MV-4-11 (cell line): ENCODE measurements around the gene SNX1.

Experiments
- DNase-seq: peaks from one replicate; lab custom pipeline; 2025; lab: John Stamatoyannopoulos, UW

SNX1 gene

DNA sequence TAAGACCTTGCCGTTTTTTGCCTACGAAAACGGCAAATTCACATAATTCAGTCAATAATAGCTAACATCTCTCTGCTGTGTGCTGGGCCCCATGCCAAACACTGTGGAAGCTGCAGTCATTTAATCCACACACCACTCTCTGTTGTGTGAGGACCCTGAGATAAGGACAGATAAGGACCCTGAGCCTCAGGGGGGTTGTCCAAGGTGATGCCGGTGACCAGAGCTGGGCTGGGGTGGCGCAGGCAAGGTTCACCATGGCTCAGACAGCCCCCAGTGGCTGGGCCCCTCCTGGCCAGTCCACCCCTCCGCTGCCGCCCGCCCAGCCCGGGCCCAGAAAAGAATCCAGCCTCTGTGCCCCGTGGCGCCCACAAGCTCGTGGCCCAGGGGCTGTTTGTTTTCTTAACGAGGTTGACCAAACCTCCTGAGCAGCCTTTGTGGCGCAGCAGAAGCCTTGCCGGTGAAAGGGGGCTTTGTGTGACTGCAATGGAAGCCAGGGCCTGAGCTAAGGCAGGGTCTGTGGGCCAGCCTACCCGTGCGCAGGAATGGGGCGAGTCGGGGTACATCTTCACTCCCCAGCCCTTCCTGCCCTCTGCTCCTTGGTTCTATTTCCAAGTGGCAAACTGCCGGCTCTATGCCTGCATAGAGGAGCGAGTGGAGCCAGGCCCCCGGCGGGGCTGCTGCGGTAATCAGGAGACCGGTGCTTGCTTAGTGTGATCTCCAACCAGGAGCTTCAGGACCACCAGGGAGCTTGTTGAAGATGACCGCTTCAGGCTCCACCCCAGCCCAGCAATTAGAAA lies 51.3 kb downstream of the SNX1 start:
- DNase-seq: no peak

DNA sequence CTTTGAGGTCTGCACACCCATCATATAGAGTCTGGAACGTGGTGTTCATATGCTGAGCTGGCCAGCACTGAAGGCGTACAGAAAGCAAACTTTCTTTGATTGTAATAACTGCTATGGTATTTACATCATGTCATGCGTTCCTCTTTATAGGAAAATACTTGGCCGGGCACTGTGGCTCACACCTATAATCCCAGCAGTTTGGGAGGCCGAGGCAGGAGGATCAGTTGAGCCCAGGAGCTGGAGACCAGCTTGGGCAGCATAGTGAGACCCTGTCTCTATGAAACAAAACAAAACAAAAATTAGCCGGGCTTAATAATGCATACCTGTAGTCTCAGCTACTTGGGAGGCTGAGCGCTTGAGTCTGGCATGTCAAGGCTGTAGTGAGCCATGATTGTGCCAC lies 52.4 kb downstream of the SNX1 start:
- DNase-seq: no peak

DNA sequence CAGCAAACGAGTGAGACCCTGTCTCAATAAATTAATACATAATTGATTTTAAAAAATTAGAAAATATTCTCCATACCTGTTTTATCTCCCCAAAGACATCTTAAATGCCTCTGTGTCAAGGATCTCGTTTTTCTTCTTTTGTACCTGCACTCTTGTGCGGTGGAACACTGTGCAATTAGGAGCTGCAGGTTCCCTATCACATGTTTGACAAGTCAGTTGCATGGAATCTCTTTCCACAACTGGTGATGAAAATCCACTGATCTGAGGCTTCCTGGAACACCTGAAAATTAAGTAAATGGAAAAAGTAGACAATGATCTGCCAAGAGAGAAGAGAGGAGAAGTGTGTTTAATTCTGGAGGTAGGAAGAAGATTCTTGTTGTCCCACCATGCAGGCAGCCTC lies 52.8 kb downstream of the SNX1 start:
- no peak for DNase-seq

- DNase-seq: peak; percentile 28
Measured at GRCh38 chr15:64149424-64149823, 53.6 kb downstream of the SNX1 start.

- peak; percentile 22 for DNase-seq
Measured at GRCh38 chr15:64149893-64150578, 54.3 kb downstream of the SNX1 start.

DNA sequence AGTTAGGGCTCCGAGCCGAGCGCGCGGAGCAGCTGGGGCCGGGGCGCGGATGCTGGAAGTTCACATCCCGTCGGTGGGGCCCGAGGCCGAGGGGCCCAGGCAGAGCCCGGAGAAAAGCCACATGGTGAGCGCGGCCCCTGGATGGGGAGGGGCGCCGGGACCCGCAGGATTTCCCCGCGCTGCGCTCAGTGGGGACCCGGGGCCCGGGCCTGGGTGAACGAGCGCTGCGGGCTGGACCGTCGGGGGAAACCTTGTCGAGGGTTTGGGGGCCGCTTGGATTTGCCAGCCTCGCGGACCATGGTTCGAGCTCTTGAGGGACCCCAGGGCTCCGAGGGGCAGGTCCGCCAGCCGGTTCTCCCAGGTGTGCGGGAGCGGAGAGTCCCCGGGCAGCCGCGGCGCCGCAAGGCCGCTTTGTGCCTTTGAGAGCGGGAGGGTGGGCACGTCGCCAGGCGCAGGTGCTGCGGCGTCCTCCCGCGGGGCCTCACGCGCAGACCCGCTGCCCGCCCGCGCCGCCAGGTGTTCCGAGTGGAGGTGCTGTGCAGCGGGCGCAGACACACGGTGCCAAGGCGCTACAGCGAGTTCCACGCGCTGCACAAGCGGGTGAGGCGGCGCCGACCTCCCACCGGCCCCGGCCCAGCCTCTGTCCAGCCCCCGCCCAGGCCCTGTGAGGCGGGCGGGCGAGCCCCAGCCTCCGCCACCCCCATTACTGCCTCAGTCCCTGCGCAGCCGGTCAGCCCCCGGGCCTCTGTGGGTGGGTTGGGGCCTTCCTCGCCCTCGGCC lies 56.1 kb downstream of the SNX1 start, which contains the start of gene SNX22:
SNX22 (plus strand) TSS at position 5 of the 780 bp plus-strand sequence; CDS start at position 50, 45 bp downstream.
- DNase-seq: no peak

- DNase-seq: no peak
Measured at GRCh38 chr15:64152507-64153387, 57.0 kb downstream of the SNX1 start.

DNA sequence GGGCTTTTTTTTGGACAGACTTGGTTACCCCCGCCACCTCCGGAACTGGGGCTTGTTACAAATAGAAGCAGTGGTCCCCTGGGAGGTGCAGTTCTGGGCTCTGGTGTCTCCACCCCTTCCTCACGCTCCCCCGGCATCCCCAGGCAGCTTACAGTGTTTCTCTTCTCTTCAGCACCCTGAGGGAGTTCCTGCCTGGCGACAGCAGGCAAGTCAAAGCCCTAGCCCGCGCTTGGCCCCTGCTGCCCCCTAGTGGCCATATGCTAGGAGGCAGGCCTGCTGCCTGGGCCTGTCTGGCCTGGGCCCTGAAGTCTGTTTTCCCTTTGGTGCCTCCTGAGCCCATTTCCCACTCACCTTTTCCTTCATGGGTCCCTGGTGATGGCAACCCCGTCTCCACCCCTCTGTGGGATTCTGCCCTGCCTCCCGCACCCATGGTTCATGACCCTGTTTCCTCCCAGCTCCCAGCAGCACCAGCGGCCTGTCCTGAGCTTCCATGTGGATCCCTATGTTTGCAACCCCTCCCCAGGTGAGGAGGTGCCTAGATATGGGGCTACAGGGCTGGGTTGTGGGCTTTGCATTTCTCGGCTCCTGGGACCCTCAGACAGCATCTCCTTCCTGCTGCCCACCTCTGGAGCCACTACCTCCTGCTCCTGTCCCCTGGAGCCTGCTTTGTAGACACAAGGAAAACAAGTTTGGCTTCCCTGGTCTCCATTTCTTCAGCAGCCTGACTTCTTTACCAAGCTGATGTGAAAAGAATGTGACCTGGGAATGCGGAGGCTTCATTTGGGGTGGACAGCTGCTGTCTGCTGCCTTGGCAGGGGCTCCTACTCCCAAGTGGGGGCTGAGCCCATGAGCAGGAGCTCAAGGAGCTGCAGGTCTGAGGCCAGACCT lies 57.9 kb downstream of the SNX1 start:
- DNase-seq: peak; percentile 83

DNA sequence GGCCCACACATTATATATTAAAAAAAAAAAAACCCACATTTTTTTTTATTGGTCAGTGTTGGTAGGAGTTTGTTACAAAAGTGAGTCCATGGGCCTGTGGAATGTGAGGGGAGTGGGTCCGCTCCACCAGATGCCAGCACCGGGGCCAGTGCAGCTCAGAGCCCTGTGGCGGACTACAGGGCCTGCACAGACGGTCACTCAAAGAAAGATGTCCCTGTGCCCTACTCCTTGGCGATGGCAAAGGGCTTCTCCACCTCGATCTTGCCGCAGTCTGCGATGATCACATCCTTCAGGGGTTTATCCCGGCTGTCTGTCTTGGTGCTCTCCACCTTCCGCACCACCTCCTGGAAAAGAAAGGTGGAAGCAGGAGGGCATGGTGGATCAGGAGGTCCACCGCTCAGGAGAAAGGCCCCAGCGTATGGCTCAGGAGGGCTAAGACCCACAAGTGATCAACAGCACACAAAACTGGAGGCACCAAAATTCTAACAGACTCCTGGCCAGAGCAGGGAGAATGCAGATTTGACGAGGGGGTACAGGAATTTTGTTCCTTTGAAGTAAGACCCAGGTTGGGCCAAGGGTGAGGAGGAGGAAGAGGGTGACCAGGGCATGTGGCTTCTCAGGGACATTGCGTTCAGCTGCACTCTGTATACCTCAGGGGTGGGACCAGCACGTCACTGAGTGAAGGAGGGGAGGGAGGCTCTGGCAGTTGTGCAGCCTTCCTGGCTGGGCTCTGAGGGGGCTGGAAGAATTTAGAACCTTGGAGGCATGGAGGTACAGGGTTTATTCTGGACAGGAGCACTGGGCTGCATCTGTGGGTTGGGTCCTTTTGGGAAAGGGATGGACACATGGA lies 60.2 kb downstream of the SNX1 start:
- DNase-seq: no peak

DNA sequence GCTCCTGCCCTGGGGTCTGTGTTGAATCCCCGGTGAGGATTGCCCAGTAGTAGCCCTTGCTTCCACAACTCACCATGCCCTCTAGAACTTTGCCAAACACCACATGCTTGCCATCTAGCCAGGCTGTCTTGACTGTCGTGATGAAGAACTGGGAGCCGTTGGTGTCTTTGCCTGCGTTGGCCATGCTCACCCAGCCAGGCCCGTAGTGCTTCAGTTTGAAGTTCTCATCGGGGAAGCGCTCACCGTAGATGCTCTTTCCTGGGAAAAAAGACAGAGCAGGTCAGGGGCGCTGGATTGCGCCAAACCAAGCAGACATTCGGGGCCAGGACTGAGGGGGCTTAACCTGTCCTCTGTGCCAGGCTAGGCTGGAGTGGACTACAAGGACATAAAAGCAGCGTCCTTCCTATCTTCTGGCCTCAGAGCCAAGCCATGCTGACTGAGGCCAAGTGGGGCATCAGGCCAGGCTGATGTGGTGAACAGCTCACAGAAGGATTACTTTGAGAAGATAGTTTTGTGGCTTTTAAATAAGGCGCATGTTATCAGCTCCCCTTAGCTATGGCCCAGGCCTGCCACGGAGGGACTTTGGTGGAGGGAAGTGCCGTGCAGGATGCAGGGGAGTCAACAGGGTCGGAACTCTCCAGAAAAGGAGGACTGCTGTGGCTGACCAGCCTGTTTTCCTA lies 61.0 kb downstream of the SNX1 start:
- no peak for DNase-seq

DNA sequence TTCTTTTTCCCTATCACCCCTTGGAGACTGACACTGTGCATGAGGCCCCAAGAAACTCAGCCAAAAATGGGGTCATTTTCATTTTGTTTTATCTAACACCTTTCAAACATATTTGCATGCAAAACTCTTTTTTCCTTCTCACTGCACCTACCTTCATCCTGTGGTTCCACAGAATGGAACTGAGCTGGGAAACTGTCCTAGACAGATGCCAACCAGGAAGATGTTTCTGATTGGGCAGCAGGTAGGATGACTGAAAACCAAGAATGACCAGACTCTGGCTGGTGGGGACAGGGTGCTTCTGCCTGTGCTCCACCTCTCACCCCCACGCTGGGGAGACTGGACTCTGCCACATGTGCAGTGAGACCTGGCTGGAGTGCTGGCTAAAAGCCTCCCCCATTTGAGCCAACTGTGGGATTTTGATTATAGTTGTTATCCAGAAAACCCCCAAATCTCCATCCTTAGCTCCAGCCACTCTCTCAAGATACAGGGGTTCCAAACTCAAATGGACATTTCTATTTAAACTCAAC lies 61.9 kb downstream of the SNX1 start:
- no peak for DNase-seq

DNA sequence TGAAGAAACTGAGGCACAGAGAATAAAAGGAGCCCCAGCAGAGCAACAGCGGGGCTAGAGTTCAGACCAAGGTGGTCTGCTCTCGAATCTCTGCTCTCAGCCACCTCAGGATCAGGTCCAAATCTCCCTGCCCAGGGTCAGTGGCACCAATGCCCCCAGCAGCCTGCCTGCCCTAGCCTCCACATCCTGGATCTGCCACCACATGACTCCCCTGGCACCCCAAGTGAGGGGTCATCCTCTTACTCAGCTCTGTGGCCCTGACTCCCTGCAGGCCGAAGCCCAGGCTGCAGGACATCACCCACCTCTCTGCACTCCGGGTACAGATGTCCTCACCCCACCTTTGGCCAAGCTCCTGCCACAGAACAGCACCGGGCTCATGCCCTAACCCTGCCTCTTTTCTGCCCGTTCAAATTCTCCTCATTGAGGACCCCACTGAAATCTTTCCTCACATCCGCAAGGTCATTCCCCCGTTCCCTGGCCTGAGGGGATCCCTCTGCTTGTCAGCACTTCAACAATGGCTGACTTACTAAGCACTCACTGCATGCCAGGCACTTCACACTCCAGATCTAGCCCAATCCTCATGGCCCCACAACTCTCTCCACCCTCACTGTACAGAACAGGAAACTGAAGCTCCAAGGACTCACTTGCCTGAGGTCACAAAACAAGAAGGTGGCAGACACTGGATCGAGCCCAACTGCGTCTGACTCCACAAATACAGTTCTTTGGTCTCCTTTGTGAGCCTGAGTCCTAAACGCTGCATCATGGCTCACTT lies 62.8 kb downstream of the SNX1 start:
- no peak for DNase-seq

DNA sequence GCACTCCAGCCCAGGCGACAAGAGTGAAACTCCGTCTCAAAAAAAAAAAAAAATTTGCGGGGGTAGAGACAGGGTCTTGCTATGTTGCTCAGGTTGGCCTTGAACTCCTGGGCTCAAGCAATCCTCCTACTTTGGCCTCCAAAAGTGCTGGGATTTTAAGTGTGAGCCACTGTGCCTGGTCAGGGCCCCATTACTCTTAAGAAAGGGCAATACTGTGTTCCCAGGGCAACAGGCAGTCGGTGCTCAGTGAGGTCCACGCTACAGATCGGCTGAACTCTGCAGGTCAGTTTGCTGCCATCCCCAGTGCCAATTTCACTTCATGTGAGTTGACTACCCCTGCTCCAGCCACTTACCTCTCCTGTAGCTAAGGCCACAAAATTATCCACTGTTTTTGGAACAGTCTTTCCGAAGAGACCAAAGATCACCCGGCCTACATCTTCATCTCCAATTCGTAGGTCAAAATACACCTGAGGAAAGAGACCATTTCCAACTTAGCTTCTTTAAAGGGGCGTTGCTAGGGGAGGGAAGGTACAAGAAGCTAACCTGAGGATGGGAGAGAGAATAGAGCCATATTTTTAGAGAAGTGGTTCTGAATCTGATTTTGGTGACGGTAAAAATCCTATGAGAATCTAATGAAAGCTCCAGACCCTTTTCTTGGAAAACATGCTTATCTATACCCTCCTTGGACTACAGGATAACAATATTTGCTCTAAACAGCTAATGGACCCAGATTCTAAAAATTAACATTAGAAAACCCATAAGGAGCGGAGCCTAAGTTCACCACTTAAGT lies 66.1 kb downstream of the SNX1 start:
- DNase-seq: no peak

DNA sequence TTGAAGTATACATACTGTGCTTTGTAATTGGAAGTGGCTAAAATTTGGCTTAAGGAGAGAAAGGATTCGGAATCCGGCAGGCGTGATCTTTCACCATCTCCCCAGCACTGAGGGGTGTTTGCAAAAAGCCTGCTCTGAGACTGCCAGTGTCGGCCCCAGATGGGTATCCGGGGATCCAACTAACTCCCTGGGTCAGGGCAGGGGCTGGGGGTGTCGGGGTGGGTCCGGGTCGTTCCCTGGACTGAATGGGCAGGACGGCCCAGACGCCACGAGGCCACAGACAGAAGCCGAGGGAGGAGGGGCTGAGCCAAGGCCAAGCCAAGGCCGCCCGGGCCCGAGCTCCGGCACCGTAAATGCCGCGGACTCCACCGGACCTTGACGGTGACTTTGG lies 66.7 kb downstream of the SNX1 start:
- no peak for DNase-seq

DNA sequence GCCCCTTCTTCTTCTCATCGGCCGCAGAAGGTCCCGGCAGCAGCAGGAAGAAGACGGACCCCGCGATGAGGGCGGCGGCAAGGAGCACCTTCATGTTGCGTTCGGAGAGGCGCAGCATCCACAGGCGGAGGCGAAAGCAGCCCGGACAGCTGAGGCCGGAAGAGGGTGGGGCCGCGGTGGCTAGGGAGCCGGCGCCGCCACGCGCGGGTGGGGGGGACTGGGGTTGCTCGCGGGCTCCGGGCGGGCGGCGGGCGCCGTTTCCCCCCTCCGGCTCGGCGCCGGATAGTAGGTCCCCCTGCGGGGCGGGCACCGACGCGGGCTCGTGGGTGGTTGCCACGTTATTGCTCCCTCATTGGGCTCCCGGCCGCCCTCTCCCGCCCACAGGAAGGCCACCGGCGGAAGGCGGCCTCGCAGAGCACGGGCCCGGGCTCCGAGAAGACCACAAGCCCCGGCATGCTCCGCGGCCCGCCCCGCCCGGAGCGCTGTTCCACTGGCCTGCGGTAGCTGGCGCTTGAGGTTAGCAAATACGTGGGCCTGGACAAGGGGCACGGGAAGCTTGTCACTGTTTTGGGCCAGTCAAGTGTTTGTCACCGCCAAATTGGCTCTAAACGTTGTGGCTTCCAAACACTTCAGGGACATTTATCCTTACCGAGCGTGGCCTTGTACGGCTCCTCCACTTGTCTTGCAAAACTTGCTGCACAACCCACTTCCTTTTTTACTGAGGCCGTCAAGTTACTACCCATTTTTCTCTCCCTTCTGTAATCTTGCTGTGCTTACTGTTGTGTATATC lies 67.3 kb downstream of the SNX1 start, which contains the start of gene PPIB:
PPIB (minus strand) TSS at position 154 of the 790 bp plus-strand sequence; CDS start at position 118, 36 bp downstream.
- peak; percentile 96 for DNase-seq

DNA sequence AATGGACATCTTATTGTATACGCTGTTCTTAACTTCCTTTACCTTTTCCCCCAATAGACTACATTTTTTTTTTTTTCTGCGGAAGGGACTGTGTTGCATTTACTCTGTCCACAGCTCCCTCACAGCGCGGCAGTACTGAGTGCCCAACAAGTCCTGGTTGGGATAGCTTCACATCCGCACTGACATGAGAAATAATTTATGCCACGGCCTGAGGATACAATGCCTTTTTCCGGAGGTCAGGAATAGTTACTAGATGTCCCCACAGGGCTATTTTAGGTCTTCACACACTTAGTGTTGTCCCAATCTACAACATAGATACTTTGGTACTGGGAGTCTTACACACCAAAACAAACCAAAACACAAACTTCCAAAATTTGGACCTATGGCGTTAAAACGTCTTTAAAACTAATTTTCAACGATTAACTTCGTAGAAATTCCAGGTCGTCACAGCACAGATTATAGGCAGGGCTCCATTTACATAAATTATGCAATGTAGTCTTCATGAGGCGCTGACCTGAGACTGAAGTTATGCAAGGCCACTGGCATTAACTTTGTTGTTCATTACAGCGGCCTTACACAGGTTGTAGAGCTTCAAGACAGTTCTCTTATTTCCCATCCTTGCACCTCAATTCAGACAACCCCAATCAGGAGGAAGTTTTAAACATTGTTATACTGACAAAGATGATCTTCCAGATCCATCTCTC lies 68.0 kb downstream of the SNX1 start:
- peak; percentile 70 for DNase-seq
